ENCODE measurements around the gene ZNF688.

Gene ZNF688

DNA sequence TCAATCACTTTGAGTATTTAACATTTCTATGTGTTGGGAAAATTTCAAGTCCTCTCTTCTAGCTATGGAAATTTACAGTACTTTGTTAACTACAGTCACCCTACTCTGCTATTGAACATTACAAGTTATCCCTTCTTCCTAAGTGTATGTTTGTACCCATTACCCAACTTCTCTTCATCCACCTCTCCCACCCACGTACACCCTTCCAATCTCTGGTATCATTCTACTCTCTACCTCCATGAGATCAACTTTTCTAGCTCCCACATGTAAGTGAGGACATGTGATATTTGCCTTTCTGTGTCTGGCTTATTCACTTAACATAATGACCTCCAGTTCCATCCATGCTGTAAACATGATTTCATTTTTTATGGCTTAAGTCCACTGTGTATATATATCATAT lies 3.2 kb upstream of the ZNF688 start:
- ATAC-seq: no peak
- TF ChIP-seq ESRRG (CRISPR knock-in tag; IDR thresholded peaks at IDR 0.05) (no peak), CSDC2 (CRISPR knock-in tag; IDR thresholded peaks at IDR 0.05) (no peak), ZC3H10 (CRISPR knock-in tag; IDR thresholded peaks at IDR 0.05) (no peak), BACH2 (CRISPR knock-in tag; IDR thresholded peaks at IDR 0.05; ENCODE audit: borderline replicate concordance) (no peak)
- TF ChIP-seq, protein P1, sequence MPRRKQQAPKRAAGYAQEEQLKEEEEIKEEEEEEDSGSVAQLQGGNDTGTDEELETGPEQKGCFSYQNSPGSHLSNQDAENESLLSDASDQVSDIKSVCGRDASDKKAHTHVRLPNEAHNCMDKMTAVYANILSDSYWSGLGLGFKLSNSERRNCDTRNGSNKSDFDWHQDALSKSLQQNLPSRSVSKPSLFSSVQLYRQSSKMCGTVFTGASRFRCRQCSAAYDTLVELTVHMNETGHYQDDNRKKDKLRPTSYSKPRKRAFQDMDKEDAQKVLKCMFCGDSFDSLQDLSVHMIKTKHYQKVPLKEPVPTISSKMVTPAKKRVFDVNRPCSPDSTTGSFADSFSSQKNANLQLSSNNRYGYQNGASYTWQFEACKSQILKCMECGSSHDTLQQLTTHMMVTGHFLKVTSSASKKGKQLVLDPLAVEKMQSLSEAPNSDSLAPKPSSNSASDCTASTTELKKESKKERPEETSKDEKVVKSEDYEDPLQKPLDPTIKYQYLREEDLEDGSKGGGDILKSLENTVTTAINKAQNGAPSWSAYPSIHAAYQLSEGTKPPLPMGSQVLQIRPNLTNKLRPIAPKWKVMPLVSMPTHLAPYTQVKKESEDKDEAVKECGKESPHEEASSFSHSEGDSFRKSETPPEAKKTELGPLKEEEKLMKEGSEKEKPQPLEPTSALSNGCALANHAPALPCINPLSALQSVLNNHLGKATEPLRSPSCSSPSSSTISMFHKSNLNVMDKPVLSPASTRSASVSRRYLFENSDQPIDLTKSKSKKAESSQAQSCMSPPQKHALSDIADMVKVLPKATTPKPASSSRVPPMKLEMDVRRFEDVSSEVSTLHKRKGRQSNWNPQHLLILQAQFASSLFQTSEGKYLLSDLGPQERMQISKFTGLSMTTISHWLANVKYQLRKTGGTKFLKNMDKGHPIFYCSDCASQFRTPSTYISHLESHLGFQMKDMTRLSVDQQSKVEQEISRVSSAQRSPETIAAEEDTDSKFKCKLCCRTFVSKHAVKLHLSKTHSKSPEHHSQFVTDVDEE (CRISPR knock-in tag; IDR thresholded peaks at IDR 0.05): no peak

GRCh38 chr16:30570636-30571444 lies 674 bp downstream of the ZNF688 start:
- ATAC-seq: peak; percentile 13

GRCh38 chr16:30569746-30570635 lies 1.5 kb downstream of the ZNF688 start:
- no peak for ATAC-seq
- no peak for TF ChIP-seq RARB (CRISPR knock-in tag; IDR thresholded peaks at IDR 0.05)
- TF ChIP-seq CREB5 (CRISPR knock-in tag; IDR thresholded peaks at IDR 0.05; ENCODE audit: low read depth): no peak
- TF ChIP-seq SNAI2 (CRISPR knock-in tag; IDR thresholded peaks at IDR 0.05): no peak
- no peak for TF ChIP-seq OSR1 (CRISPR knock-in tag; IDR thresholded peaks at IDR 0.05)
- TF ChIP-seq, protein P2, sequence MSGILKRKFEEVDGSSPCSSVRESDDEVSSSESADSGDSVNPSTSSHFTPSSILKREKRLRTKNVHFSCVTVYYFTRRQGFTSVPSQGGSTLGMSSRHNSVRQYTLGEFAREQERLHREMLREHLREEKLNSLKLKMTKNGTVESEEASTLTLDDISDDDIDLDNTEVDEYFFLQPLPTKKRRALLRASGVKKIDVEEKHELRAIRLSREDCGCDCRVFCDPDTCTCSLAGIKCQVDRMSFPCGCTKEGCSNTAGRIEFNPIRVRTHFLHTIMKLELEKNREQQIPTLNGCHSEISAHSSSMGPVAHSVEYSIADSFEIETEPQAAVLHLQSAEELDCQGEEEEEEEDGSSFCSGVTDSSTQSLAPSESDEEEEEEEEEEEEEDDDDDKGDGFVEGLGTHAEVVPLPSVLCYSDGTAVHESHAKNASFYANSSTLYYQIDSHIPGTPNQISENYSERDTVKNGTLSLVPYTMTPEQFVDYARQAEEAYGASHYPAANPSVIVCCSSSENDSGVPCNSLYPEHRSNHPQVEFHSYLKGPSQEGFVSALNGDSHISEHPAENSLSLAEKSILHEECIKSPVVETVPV (CRISPR knock-in tag; IDR thresholded peaks at IDR 0.05): no peak
- no peak for TF ChIP-seq ZFP30 (CRISPR knock-in tag; IDR thresholded peaks at IDR 0.05)
- no peak for TF ChIP-seq PATZ1 (CRISPR knock-in tag; IDR thresholded peaks at IDR 0.05; ENCODE audit: borderline replicate concordance)
- no peak for TF ChIP-seq POU6F1 (CRISPR knock-in tag; IDR thresholded peaks at IDR 0.05; ENCODE audit: borderline replicate concordance, low read depth)
- TF ChIP-seq ZNF70 (CRISPR knock-in tag; IDR thresholded peaks at IDR 0.05): no peak
- no peak for TF ChIP-seq ZC3H10 (CRISPR knock-in tag; IDR thresholded peaks at IDR 0.05)
- no peak for TF ChIP-seq ZFP3 (CRISPR knock-in tag; IDR thresholded peaks at IDR 0.05)
- TF ChIP-seq ISL1 (CRISPR knock-in tag; IDR thresholded peaks at IDR 0.05): no peak

More at GRCh38 chr16:30570636-30571444, 674 bp downstream of the ZNF688 start:
- TF ChIP-seq ZNF565 (CRISPR knock-in tag; conservative IDR thresholded peaks at IDR 0.05; ENCODE audit: low read depth) (no peak), ARNTL (CRISPR knock-in tag; IDR thresholded peaks at IDR 0.05; ENCODE audit: borderline replicate concordance, low read depth) (no peak), PATZ1 (CRISPR knock-in tag; IDR thresholded peaks at IDR 0.05; ENCODE audit: borderline replicate concordance) (no peak), ZC3H10 (CRISPR knock-in tag; IDR thresholded peaks at IDR 0.05) (no peak), CREB5 (CRISPR knock-in tag; IDR thresholded peaks at IDR 0.05; ENCODE audit: low read depth) (no peak), RARB (CRISPR knock-in tag; IDR thresholded peaks at IDR 0.05) (no peak), GLIS3 (CRISPR knock-in tag; IDR thresholded peaks at IDR 0.05) (no peak), TCF4 (CRISPR knock-in tag; IDR thresholded peaks at IDR 0.05; ENCODE audit: borderline replicate concordance) (no peak), TOX (CRISPR knock-in tag; IDR thresholded peaks at IDR 0.05; ENCODE audit: borderline replicate concordance) (no peak)
